ENCODE measurements around the gene LPAR5.

- TF ChIP-seq CTCF (IDR thresholded peaks at IDR 0.05; ENCODE audit: poor library complexity) (no peak), EZH2 (IDR thresholded peaks at IDR 0.05; ENCODE audit: borderline replicate concordance) (no peak), EZH2phosphoT487 (IDR thresholded peaks at IDR 0.05; ENCODE audit: low read depth, severe bottlenecking, unreplicated experiment) (no peak)
Observed at GRCh38 chr12:6627616-6628015, 8.1 kb downstream of the LPAR5 start.
